PFSK-1 (cell line): ENCODE measurements around the gene MFSD8.

Experiments used
- POLR2AphosphoS5 ChIP-seq: IDR thresholded peaks from 2 replicates; pipeline ENCODE4 v1.6.1; 2012; ENCODE audit warnings: low read depth, mild to moderate bottlenecking, control low read depth, low read length, moderate library complexity
- REST ChIP-seq, 2 experiments: IDR thresholded peaks; 2 replicates each; pipeline versions ENCODE4 v1.6.1 to v1.8.0; 2011 to 2012; ENCODE audit warnings: low read depth in 2 of 2, low read length in 2 of 2, control low read depth in 1 of 2, inconsistent platforms in 1 of 2, mild to moderate bottlenecking in 1 of 2, moderate library complexity in 1 of 2; ENCODE audit not compliant: insufficient read depth in 1 of 2
- SIN3A ChIP-seq: IDR thresholded peaks from 2 replicates; pipeline ENCODE4 v1.6.1; 2012; ENCODE audit warnings: mild to moderate bottlenecking, low read length, moderate library complexity, borderline replicate concordance; ENCODE audit not compliant: insufficient read depth
- TAF1 ChIP-seq: IDR thresholded peaks from 2 replicates; pipeline ENCODE4 v1.6.1; 2012; ENCODE audit warnings: low read length, control low read depth, borderline replicate concordance; ENCODE audit not compliant: insufficient read depth

MFSD8 gene

GRCh38 chr4:127868196-127868595 is 96.8 kb downstream of the MFSD8 start:
- TF ChIP-seq TAF1 (no peak), SIN3A (no peak), REST (IDR thresholded peaks at IDR 0.05; ENCODE audit: insufficient read depth in 1 of 2, low read depth in 2 of 2, low read length in 2 of 2) (no peak), POLR2AphosphoS5 (no peak)
